ENCODE results near the gene RFX3. TPM values are rescaled to one million over a fixed set of nuclear protein-coding genes. Genes with fewer than 3 reads are reported as not detected.

The RFX3 gene
- 31.5 TPM for total RNA-seq

DNA sequence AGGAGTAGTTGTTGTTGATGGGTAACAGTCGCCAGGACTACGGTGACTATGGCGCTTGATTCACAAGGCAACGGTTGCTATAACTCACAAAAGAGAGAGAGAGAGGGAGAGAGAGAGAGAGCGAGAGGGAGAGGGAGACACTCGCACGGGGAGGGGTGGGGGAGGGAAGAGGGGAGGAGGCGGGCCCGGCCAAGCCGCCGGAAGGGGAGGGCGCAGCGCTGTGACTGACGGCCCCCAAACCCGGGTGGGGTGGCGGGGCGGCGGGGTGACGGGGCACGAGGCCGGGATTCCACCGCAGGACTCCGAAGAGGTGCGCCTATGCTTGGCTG lies at the start of gene RFX3:
Gene RFX3 (minus strand): TSS at position 166 of the 329 bp plus-strand sequence. CDS start 130,413 bp downstream, outside the sequence.
- DNase-seq (ENCODE audit: low read depth in 2 of 3, low spot score in 2 of 3), result peak; percentile 89 to 98 (median 96)

DNA sequence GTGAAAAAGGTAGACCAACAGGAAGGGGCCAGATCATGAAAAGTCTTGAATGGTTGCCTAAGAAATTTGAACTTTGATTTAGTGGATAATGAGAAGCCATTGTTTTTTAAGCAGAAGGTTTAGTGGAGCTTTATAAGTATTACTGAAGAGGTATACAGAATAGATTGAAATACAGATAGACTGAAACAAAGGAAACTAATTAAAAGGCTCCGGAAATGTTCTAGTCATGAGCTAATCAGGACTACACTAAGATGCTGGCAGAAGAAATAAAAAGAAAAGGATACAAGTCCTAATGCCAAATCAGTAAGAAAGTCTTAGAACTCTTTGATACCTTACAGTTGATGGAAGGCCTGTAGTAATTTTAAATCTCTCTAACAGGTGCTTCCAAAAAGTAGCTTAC lies 45.7 kb upstream of the RFX3 start:
- DNase-seq (ENCODE audit: low read depth in 2 of 3, low spot score in 2 of 3), result no peak

DNA sequence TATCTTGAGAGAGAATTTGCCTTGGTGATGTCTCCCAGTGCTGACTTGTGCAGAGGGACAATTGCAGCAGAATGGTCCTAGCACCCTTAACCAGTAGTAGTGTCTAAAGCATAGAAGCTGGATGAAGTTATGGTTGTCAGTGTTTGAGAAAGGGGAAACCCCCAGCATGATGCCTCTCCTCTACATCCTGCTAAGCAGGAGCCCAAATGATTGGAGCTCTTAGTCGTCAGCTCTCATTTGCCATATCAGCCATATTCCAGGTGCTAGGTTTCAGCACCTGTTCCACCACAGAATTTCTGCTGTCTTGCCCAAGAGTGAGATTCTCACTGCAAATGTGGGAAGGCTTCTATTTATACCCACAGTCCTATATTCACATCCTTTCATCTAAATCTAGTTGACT lies 43.7 kb upstream of the RFX3 start:
- no peak for DNase-seq (ENCODE audit: low read depth in 2 of 3, low spot score in 2 of 3)

DNA sequence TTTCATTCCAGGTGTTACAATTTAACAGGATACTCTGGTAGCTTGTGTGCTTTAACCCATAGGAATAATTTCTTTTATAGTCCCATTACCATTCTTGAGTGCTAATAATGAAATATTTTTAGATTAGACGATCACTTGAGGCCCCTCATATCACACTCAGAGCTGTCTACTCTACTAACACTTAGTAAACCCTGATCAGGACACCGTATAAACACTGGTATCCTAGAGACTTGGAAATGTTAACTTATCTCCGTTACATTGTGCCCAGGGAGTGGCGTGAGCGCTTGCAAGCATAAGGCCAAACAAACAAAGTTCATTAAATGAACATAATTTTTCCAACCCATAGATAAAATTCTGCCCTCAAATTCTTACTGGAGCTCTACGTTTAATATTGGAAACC lies 42.2 kb upstream of the RFX3 start:
- no peak for DNase-seq (ENCODE audit: low read depth in 2 of 3, low spot score in 2 of 3)

DNA sequence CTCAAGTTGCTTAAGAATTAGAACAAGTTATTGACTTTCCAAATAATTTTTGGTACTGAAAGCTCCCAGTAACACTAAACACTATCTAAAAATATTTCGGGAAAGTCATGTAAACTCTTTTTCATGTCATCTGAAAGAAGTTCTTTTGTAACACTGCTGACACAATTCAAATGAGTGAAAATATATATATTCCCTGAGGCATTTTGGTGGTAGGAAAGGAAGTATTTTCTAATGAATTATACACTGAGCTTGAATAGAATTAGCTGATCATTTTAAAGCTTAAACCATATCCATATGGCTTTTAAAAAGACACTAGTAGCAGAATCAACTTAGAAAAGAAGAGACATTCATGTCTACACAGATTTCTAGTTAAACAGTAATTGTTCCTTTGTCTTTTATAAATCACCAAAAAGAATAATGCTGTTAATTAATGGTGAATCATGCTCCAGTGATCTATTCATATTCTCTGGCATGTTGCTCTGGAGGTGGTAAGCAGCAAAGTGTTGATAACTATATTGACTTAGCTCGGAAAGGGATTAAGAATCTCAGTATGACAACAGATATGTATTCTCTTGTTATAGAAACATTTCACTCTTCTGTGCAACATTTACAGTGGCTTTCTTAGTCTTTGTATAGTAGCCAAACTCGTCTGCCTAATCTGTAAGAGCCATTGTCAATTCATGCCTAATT lies 27.4 kb upstream of the RFX3 start:
- DNase-seq (ENCODE audit: low read depth in 2 of 3, low spot score in 2 of 3), result no peak

DNA sequence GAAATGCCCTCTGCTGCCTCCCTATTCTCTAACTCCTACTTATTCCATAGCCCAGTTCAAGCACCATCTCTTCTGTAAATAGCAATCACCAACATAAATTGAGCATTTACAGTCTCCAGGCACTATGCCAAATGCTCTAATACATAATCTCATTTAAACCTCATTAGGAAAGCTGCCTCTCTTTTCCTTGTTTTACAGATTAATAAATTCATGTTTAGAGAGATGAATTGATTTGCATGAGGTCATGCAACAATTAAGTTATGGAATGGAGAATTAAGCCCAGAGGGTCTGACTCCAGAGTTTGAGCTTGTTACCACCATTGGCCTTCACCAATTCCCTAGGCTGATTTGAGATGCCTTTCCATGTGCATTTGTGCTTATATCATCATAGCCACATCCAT lies 23.4 kb upstream of the RFX3 start:
- DNase-seq (ENCODE audit: low read depth in 2 of 3, low spot score in 2 of 3), result no peak

DNA sequence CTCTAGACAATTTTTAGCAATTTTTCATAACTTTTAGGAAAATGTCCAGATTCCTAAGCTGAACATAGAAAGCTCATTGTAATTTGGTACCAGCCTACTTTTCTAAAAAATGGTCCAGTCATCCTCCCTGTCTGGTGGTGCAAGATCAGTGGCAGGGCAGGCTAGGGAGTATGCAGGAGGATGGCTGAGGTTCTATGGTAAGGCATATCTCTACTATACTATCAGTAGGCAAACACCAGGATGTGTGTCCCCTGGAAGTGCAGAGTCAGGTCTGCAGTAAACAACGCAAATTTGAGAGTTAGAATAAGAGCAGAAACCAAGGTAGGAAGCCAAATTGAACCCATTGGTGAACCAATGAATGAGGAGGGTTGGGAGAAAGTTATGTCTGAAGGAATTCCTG lies 22.8 kb upstream of the RFX3 start:
- no peak for DNase-seq (ENCODE audit: low read depth in 2 of 3, low spot score in 2 of 3)

DNA sequence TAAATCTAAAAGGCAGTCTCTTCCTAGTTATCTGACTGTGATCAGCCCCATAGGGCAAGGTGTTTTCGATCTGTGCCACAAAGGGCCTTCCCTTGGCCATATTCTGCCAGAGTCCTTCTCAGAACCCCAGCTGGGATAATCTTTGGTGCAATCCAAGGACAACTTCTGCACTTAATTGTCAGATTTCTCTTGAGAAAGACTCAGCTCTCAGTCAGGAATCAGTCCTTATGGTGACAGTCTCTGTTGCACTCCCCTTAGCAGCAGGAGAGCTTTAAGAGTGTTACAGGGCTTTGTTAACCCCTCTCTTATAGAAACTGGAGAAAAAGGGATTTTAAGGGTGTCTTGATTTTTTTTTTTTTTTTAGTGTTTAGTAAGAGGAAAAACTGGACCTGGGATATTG lies 15.4 kb upstream of the RFX3 start:
- DNase-seq (ENCODE audit: low read depth in 2 of 3, low spot score in 2 of 3), result no peak

DNA sequence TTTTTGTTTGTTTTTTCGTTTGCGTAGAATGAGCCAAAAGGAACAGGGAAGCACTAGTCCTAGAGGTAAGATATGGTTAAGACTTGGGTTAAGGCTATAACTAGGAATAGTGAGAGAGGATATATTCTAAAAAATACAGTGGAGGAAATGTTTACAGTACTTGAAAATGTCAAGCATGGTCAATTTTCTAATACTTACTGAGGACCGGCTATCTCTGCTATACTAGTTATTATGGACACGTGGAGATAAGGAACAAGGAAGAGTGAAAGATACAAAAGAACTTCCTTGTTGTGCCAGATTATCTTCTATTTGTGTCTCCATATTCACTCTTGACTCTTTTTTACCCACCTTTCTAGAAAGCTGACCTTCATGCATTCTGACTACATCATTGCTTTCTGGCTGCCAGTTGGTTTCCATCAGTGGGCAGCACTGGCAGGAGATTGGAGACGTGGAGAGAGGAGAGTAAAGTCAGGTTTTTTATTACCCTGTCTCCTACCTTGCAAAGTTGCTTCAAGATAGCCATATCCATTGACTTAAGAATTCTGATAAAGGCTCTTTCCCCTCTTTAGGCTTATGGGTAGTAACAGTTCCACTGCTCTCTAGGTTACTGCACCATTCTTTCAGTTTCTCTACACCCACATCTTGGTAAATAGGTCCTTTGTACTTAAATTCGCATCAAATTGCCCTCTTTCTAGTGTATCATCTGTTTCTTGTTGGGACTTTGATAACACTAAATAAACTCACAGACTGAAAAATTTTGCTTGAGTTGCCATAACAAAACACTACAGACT lies 9.0 kb upstream of the RFX3 start:
- no peak for DNase-seq (ENCODE audit: low read depth in 2 of 3, low spot score in 2 of 3)

DNA sequence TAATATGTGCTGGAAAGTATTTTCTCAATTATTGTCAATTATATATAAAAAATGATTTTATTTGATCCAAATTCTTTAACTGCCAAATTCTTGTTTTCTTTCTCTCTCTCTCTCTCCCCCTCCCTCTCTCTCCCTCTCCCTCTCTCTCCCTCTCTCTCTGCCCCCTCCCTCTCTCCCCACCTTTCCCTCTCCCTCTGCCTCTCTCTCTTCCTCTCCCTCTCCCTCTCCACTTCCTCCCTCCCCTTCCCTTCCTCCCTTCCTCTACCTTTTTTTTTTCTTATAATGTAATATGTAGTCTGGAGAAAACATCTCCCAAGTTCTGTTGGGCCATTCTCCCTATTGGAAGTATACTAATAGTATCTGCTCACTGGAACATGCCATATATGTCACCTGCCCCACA lies 6.4 kb upstream of the RFX3 start:
- no peak for DNase-seq (ENCODE audit: low read depth in 2 of 3, low spot score in 2 of 3)

DNA sequence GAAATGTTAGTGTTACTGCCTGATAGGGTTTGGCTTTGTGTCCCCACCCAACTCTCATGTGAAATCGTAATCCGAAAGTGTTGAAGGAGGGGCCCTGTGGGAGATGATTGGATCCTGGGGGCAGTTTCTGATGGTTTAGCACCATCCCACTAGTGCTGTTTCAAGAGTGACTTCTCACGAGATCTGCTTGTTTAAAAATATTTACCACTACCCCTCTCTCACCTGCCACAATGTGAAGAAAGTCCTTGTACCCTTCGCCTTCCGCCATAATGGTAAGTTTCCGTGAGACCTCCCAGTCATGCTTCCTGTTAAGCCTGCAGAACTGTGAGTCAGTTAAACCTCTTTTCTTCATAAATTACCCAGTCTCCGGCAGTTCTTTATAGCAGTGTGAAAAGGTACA lies 2.6 kb upstream of the RFX3 start:
- peak in 2 of 3 donors; percentile 73 to 90 for DNase-seq (ENCODE audit: low read depth in 2 of 3, low spot score in 2 of 3)

DNA sequence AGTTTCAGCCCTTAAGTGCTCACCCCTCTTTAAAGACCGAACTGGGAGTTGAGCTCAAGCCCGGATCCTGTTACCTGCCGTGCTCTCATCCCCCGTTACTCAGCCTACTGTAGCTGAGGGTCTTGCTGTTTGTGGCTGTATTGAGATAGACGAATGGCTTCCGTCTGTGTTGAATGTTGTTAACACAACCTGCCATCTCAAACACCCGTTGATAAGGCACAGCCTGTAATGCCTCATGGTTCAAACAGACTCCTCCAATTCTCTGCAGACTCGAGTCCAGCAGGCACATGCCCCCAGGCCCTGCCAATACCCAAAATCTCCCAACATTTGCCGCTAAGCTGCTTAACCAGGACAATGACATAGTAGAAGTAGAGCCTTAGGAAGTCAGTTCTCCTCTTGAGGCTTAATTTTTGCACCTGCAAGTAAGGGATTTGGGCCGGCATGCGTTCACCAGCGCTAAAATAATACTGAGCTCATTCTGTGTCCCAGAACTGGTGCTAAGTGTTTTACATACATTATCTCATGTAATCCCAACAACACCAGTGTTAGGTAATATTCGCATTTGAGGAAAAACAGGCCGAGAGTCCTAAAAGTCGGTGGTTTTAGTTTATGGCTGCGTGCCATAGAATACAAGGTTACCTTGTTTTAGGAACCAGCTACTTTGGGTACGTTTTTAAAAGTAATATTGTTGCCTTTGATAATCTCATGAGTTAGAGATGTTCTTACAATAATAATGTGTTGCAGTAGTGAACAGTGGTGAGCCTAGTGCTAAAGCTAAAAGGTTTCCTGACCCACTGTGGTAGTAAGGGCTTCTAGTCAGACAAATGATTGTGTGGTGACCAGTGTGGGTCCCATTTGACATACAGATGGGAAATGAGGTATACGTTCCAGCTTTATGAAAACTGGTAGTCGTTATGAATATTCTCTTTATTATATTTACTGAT lies 1.5 kb upstream of the RFX3 start:
- peak in 2 of 3 donors; percentile 11 to 16 for DNase-seq (ENCODE audit: low read depth in 2 of 3, low spot score in 2 of 3)

DNA sequence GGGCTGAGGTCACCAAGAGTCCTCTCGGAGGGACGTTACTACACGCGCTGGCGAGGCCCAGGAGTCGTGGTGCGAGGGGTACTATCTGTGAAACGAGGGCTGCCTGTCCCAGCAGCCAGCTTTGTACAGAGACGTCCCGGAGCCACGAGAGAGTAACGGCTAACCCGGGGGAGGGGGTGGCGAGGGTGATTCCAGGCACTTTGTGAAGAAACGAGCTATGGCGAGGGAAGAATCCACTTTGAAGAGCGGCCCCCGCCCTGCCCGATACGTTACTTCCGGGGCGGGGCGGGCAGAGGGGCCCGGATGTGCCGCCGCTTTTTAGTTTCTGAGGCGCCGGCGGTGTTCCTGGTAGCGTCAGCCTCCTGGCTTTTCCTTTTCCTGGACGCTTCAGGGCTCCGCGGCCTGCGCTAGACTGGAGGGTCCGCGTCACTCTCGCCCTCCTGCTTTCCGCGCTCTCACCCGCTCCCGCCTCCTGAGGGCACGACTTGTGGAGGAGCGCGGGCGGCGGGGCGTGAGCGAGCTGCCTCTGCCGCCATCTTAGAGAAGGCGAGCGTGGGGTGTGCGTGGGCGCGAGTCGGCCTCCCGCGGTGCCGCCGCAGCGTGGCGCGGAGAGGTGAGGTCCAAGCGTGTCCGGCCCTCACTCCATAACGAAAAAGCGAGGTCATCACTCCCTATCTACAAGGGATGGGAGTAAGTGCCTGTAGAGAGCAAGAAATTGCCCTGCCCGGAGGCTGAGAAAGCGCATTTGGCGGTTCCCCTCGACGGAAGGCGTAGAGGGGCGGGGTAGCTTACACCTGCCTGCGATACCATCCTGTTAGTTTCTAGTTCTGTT lies 580 bp upstream of the RFX3 start:
- DNase-seq (ENCODE audit: low read depth in 2 of 3, low spot score in 2 of 3), result peak; percentile 83 to 93 (median 85)

DNA sequence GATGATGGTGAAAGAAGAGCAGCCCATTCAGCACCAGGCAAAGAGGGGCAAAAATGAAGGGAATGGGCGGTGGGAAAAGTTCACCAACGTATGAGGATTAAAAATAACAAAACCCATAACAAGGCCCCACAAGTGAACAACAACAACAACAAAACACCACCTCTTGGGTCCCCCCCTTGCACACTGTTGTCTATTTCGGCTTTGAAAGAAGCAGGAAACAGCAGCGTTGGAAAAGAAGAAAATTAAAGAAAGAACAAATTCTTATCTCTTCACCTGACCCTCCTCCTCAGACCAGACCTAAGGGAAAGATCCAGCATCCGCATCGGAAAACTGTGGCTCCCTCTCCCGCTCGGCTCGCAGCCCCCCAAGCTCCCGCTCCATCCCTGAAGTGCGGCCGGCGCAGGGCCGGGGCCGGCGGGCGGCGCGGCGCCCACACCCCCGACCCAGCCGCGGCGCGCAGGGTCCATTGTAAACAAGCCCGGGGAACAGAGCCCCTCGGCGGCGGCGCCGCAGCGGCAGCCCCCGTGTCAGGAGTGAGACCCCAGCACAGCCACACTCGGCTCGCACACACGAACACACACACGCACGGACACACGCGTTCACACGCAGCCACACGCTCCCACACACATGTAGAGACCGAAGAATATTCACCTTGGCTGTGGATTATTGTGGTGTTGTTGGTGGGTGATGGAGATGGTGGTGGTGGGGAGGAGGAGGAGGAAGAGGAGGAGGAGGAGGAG lies 535 bp downstream of the RFX3 start:
- no peak for DNase-seq (ENCODE audit: low read depth in 2 of 3, low spot score in 2 of 3)

DNA sequence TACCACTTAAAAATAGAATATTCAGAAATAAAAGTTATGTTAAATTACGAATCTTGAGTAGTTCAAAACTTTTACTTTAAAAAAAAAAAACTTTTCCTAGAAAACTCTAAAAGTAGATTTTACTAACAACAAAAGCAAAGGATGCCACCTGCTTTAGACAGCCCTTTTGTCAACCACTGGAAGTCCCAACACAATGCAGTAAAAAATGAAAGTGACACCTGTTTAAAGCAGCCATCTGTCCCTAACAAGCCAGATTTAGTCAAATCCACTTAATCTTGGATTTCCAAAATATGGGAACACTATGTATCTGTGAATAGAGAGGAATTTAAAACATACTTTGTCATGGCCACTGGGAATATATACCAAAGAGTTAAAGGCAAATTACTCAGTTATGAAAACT lies 3.8 kb downstream of the RFX3 start:
- no peak for DNase-seq (ENCODE audit: low read depth in 2 of 3, low spot score in 2 of 3)

DNA sequence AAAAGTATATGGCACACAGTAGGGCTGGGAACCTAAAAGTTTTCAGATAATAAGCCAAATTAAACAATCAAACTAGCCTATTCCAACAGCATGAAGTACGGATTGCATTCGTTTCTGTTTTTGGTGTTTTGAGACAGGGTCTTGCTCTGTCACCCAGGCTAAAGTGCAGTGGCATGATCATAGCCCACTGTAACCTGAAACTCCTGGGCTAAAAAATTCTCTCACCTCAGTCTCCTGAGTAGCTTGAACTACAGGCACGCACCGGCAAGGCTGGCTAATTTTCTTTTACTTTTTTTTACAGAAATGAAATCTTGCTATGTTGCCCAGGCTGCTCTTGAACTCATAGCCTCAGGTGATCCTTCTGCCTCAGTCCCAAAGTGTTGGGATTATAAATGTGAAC lies 5.2 kb downstream of the RFX3 start:
- DNase-seq (ENCODE audit: low read depth in 2 of 3, low spot score in 2 of 3), result no peak

DNA sequence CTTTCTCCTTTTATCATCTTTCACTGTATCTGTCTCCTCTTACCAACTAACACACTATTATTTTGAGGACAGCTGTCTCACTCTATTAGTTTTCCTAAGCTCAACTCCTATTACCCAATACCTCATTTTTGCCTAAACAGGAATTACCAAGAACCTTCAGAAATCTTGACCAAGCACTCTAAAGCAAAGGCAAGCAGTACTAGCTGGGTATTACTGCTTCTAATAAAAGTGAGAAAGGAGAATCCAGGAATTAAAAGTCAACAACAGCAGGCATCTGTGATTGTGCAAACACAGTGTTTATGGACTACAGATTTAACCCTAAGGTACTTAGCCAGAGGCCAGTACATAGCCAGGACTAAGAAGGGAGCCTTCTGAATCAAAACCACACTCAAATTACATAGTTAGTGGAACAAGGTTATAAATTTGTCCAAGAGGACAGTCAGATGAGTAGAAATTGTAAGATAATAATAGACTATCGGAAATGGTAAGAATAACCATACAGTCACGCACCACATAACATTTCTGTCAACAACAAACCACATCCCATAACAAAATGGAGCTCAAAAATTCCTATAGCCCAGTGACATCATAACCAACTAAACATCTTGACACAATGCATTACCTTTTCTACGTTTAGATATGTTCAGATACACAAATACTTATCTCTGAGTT lies 8.3 kb downstream of the RFX3 start:
- DNase-seq (ENCODE audit: low read depth in 2 of 3, low spot score in 2 of 3), result no peak

DNA sequence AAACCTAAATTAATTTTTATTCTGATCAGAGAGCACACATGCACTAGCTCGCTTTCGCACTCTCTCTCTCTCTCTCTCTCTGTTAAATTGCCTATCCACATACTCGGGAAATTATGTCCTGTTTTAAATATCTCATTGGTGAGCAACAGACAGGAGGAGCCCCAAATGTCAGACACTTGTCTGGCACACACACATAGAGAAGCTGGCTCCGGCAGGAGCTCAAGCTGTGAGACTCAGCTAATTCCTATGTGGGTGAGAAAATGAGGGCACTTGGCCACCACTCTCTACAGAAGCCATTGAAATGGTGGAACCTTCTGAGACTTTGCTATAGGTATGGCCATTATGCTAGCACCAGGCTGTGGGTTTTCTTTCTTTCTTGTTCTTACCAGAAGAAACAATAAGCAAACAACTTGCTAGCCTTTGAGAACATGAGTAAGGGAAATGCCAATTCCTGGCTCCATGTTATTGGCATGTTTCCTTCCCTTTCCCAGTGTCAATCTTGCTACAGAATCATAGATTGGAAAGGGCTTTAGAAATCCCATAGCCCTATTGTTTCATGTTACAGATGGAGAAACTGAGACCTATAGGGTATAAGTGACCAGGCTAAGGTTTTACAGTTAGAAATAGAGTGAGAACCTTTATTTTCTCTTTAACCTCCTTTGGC lies 9.0 kb downstream of the RFX3 start:
- DNase-seq (ENCODE audit: low read depth in 2 of 3, low spot score in 2 of 3), result no peak

DNA sequence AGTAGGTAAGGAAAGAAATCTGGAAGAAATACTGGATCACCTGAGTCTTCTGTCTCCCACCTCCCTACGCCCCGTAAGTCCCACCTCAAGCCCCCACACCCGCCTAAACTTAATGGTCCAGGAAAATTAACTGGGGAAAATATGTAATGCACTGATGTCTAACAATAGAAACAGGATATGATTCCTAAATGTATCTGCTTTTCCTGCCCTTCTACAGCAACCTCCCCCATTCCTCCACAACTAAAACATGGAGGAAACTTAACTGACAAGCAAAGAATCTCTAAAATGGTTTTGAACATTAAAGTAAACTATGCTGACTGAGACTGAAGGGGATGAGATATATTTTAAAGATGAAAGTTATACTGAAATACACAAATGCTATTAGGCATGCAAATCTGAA lies 10.4 kb downstream of the RFX3 start:
- no peak for DNase-seq (ENCODE audit: low read depth in 2 of 3, low spot score in 2 of 3)

All from hematopoietic multipotent progenitor cell (in vitro differentiated cells).